Measurements from ENCODE around the gene KPNA4.
"Not testable (repeated sequence)": the region's sequence is repeated elsewhere in the genome, so short reads cannot be mapped to it uniquely, and the experiment has no call there.

The KPNA4 gene

GRCh38 chr3:160569894-160570652, 4.7 kb upstream of the KPNA4 start:
- no peak for DNase-seq

GRCh38 chr3:160568989-160569388, 3.6 kb upstream of the KPNA4 start:
- no peak for DNase-seq

GRCh38 chr3:160567774-160568173, 2.4 kb upstream of the KPNA4 start:
- no peak for DNase-seq

GRCh38 chr3:160566499-160566898, 1.1 kb upstream of the KPNA4 start:
- DNase-seq = no peak

- DNase-seq = peak; percentile 74
These were observed 376 bp downstream of the KPNA4 start for GRCh38 chr3:160564949-160565441.

- peak; percentile 15 for DNase-seq
These were observed 986 bp downstream of the KPNA4 start for GRCh38 chr3:160564258-160564911.

- DNase-seq = no peak
These were observed 2.4 kb downstream of the KPNA4 start for GRCh38 chr3:160562952-160563351.

- no peak for DNase-seq
These were observed 7.8 kb downstream of the KPNA4 start for GRCh38 chr3:160557571-160557970.

GRCh38 chr3:160556141-160556540, 9.2 kb downstream of the KPNA4 start:
- DNase-seq = no peak

- DNase-seq = no peak
These were observed 10.4 kb downstream of the KPNA4 start for GRCh38 chr3:160554980-160555379.

- DNase-seq = no peak
These were observed 11.5 kb downstream of the KPNA4 start for GRCh38 chr3:160553827-160554226.

- DNase-seq = no peak
These were observed 18.6 kb downstream of the KPNA4 start for GRCh38 chr3:160546727-160547126.

GRCh38 chr3:160545504-160545871, 19.9 kb downstream of the KPNA4 start:
- DNase-seq = no peak

GRCh38 chr3:160544844-160545503, 20.4 kb downstream of the KPNA4 start:
- no peak for DNase-seq

- no peak for DNase-seq
These were observed 24.8 kb downstream of the KPNA4 start for GRCh38 chr3:160540551-160540950.

- DNase-seq = no peak
These were observed 26.5 kb downstream of the KPNA4 start for GRCh38 chr3:160538895-160539294.

GRCh38 chr3:160537729-160538128, 27.6 kb downstream of the KPNA4 start:
- no peak for DNase-seq

- DNase-seq = no peak
These were observed 33.0 kb downstream of the KPNA4 start for GRCh38 chr3:160532371-160532770.

- DNase-seq = no peak
These were observed 34.1 kb downstream of the KPNA4 start for GRCh38 chr3:160531311-160531710.

- not testable (repeated sequence) for DNase-seq
These were observed 49.0 kb downstream of the KPNA4 start for GRCh38 chr3:160516391-160516790.

GRCh38 chr3:160501325-160501724, 64.0 kb downstream of the KPNA4 start:
- no peak for DNase-seq

GRCh38 chr3:160498202-160498601, 67.2 kb downstream of the KPNA4 start:
- DNase-seq = no peak

GRCh38 chr3:160490166-160490565, 75.2 kb downstream of the KPNA4 start:
- no peak for DNase-seq

- DNase-seq = no peak
These were observed 78.9 kb downstream of the KPNA4 start for GRCh38 chr3:160486459-160486869.
